HUDEP-2 (cell line): ENCODE results near the gene L3MBTL4.

Experiments used
- DNase-seq, 76 experiments: peaks; one replicate each; lab custom pipeline; 2025; ENCODE audit not compliant: unreplicated experiment in 76 of 76; lab: John Stamatoyannopoulos, UW

The L3MBTL4 gene

GRCh38 chr18:6004119-6004518, 410.6 kb downstream of the L3MBTL4 start:
- no peak for DNase-seq

- DNase-seq, result no peak
These were observed 412.8 kb downstream of the L3MBTL4 start for GRCh38 chr18:6001867-6002266.

- DNase-seq, result no peak
These were observed 415.8 kb downstream of the L3MBTL4 start for GRCh38 chr18:5998907-5999306.

- DNase-seq, result no peak
These were observed 416.4 kb downstream of the L3MBTL4 start for GRCh38 chr18:5998166-5998881.

- no peak for DNase-seq
These were observed 417.4 kb downstream of the L3MBTL4 start for GRCh38 chr18:5997361-5997760.

- DNase-seq, result no peak
These were observed 419.1 kb downstream of the L3MBTL4 start for GRCh38 chr18:5995626-5996025.

- DNase-seq, result no peak
These were observed 420.8 kb downstream of the L3MBTL4 start for GRCh38 chr18:5993938-5994337.

GRCh38 chr18:5992381-5992780, 422.3 kb downstream of the L3MBTL4 start:
- DNase-seq, result no peak

- no peak for DNase-seq
These were observed 427.5 kb downstream of the L3MBTL4 start for GRCh38 chr18:5987249-5987648.

- no peak for DNase-seq
These were observed 428.3 kb downstream of the L3MBTL4 start for GRCh38 chr18:5986257-5986931.

GRCh38 chr18:5984245-5984644, 430.5 kb downstream of the L3MBTL4 start:
- no peak for DNase-seq

- no peak for DNase-seq
These were observed 431.2 kb downstream of the L3MBTL4 start for GRCh38 chr18:5983488-5983887.

GRCh38 chr18:5982332-5982731, 432.4 kb downstream of the L3MBTL4 start:
- DNase-seq, result no peak

GRCh38 chr18:5980721-5981120, 434.0 kb downstream of the L3MBTL4 start:
- DNase-seq, result no peak

GRCh38 chr18:5979971-5980457, 434.7 kb downstream of the L3MBTL4 start:
- no peak for DNase-seq

- DNase-seq, result no peak
These were observed 435.4 kb downstream of the L3MBTL4 start for GRCh38 chr18:5979176-5979888.

- DNase-seq, result no peak
These were observed 437.7 kb downstream of the L3MBTL4 start for GRCh38 chr18:5977022-5977421.

- no peak for DNase-seq
These were observed 439.4 kb downstream of the L3MBTL4 start for GRCh38 chr18:5975111-5976002.

- DNase-seq, result no peak
These were observed 440.0 kb downstream of the L3MBTL4 start for GRCh38 chr18:5974696-5975095.

GRCh38 chr18:5973099-5973498, 441.6 kb downstream of the L3MBTL4 start:
- DNase-seq, result no peak

- no peak for DNase-seq
These were observed 442.4 kb downstream of the L3MBTL4 start for GRCh38 chr18:5972298-5972697.
